D341Med (cell line): ENCODE results near the gene FAXDC2.
A peak's percentile ranks its signal among the peaks of the same experiment; 100 is the strongest.
"Not testable (repeated sequence)": the region's sequence is repeated elsewhere in the genome, so short reads cannot be mapped to it uniquely, and the experiment has no call there.

Experiments used
- DNase-seq: peaks from one replicate; pipeline ENCODE4 v3.0.0; 2012; ENCODE audit warnings: low spot score

The FAXDC2 gene

DNA sequence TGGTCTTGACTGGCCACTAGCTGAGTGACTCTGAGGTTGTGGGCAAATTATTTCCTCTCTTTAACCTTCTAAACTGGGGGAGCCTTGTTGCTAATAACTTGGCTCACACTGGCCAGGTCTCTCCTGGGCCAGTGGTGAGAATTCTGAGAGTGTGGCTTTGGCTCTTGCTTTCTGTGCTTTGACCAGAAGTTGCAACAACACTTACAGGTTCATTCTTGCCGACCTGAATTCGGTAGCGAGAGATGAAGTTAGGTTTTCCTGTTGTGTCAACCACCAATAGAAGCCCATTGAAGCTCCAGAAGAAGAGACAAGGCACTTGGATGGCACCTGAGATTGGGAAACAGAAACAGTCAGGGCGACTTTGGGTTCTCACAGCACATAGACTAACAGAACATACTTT lies 19.8 kb downstream of the FAXDC2 start:
- no peak for DNase-seq

DNA sequence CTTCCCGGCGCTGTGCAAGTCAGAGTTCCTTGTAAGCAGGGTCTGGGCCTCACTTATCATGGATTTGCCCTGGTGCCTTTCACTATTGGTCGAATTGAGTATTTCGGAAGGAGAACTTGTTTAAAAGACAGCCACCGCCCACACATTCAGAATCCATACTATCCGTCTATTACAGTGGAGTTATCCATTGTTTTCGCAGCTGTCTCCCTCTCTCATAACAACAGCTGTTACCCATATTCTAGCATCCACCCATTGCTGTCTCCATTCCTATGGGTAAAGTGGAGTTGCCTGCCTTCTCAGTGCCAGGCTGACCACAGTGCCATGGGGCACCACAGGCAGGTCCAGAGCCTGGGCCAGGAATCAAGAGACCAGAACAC lies 20.2 kb downstream of the FAXDC2 start:
- no peak for DNase-seq

DNA sequence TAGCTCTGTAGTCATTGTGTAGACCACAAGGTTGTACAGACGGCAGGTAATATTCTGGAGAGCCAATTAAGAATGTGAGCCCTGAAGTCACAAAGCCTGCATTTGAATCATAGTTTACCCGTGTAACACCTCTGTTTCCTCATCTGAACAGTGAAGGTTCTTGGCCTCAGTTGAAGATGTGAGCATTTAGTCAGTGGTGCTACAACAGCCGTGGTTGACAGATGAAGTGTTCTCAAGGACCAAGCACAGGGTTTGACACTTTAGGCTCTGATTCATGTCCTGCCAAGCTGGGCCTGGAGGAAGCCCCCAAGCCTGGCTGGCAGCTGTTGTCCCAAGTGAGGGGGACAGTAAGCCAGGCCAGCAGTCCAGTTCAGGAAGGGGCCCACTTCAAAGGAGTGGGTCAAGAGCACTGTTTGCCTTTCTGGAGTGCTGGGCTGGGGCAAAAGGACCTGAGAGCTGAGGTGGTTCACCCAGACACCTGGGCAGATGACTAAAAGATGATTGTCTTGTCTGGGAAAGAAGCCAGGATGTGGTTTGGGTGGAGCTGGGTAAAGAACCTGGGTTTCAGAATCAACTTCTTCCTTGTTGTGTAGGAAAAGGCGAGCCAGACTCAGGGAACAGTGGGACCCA lies 20.7 kb downstream of the FAXDC2 start:
- DNase-seq, result no peak

DNA sequence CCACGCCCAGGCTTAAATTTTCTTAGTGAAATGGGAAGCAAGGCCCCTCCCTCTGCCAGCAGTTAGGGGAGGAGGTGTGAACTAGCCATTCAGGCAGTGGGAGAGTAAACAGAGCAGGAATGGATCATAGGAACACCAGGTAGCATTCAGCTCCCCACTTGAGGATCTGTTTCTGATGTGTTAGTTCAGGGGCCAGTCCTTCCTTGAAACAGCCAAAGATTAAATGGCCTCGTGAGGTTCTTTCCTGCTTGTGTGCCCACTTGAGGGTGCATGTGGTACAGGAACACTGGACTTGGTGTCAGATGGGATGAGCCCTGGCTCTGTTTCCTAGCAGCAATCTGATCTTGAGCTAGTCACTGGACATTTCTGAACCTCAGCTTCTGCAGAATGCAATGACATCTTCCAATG lies 21.2 kb downstream of the FAXDC2 start:
- no peak for DNase-seq

DNA sequence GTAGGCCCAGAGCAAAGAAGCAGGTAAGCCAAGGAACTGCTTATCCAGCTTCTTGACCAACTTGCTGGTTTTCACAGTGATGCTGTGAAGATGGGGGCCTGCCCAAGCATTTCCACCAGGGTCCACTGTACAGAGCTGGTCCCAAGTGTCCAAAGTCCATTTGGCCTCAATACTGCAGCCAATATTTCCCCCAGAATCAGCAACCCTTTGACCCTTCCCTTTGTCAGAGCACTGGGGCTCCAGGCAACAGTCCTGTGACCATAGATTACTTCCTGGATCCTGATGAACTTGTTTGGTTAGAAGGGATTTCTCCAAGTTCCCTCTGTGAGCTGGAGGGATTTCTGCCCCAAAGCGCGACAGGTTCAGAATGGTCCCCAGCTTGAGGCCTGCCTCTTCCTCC lies 26.3 kb downstream of the FAXDC2 start:
- DNase-seq, result no peak

DNA sequence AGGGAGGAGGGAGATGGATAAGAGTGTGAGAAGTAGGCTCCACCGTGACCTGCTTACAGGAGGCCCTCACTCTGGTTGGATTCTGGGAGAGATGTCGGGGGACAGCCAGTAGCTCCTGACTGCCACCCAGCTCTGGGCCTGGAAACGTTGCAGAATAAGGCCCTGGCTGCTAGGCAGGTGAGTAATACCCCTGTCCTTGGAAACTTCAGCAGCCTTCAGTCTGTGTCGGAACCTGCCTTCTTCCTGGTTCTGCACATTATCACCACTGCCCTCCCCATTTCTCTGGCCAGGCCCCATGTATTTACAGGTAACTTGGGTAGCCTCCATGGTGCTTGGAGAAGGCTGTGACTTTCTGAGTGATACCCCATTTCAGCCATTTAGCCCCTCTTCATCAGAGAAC lies 26.8 kb downstream of the FAXDC2 start:
- no peak for DNase-seq

DNA sequence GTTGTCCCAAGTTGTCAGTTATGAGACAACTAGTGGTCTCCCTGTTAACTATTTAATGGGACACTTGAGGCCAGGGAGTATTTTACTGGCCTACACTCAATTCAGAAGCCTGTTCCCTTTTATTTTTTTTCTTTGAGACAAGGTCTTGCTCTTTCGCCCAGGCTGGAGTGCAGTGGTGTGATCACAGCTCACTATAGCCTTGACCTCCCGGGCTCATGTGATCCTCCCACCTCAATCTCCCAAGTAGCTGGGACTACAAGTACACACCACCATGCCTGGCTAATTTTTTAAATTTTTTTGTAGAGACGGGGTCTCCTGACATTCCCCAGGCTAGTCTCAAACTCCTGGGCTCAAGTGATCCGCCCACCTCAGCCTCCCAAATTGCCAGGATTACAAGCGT lies 27.5 kb downstream of the FAXDC2 start:
- DNase-seq, result not testable (repeated sequence)

DNA sequence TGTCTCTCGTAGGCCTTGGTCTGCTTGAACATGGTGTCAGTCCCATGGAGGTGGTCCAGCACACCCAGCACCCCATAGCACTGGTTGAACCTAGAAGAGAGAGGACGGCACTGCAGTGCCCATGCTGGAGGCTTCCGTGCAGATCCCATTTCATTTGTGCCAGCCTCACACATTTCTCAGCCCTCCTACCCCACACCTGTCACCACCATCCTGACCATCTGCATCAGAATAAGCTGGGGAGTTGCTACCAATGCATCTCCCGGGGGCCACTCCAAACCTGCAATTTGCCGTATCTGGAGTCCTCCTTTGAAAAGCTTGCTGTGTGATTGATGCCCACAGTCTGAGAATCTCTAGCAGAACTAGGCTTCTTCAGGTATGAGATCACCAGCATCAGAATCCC lies 30.0 kb downstream of the FAXDC2 start:
- no peak for DNase-seq

DNA sequence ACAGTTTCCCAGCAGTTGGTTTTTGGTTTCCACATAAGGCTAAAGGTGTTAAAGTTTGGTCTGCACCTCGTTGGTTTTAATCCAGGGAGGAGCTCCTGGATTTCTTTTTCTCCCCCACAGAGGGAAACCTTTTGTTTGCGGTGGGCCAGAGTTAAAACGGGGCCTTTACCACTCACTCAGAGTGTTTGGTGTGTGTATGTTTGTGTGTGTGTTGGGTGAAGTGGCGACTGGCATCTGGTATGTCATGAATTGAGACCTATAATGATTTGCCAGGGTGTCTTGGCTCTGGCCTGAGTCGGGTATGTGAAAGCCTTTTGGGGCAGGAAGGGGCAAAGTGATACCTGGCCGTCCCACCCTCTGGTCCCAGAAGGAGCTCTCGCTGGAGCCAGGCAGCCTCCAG lies 30.9 kb downstream of the FAXDC2 start:
- DNase-seq, result no peak

DNA sequence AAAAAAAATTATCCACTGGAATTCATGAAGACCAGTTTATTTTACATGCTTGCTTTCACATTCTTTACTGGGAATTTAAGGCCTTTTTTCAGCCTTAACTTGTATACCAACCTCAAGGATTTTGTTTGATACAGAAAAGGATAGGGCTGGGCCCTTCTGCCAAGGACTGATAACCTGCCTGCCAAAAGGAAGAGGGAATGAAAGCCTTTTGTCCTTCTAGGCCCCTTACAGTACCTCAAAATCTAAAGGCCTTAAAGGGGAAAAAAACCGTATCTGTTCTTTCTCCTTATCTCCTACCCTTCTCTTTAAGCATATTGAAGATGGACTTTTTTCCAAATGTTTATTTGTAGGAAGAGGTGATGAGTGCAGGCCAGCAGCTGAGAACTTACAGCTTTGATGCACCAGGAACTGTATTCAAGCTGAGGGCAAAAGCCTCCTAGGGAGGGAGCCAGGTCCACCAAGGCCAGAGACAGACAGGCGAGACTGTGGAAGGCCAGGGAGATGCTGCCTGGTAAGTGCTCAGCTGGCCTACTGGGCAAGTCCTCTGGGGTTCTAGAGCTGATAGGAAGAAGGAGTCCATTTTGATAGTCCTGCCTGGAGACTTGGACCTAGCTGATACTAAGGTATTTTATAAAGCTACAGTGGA lies 31.8 kb downstream of the FAXDC2 start:
- DNase-seq, result no peak

DNA sequence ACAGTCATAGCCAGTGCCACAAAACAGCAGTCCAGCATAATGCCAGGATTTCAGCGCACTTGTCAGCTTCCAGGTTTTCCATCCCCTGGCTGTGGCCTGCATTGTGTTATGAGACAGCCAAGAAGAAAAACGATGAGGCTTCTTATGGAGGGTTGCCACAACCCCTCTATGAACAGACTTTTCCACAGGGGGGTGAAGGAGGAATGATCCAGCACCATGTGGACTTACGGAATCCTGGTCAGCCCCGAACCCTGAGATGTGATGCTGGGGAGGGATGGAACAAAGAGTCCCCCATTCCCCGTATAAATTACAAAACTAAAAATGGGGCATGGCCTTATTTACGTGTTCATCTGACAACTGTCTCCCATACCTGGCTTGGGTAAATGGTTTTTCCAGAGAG lies 32.6 kb downstream of the FAXDC2 start:
- no peak for DNase-seq

DNA sequence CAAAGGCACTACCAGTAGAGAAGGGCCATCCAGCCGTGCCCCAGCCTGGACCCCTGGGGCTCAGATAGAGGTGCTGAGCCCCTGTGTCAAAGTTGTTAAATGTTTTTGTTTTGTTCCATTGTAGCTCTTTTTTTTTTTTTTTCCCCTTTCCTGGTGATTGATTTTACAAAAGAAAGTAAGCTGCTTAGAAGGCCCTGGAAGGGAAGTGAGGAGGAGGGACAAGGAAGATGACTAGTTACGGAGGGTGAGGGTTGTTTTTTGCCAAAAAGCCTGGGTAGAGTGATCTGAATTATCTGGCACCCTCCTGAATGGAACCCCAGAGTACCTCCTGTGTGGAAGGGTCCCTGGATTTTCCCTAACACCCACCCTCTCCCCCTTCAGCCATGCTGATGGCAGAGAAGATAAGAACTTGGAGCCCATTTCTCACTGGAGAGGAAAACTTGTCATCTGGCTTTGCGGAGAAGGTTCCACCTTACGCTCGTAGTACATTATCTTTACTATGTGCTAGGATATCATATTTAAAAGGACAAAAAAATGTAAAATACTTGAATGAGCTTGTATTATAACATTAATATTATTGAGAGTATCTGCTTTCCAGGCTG lies 33.4 kb downstream of the FAXDC2 start:
- DNase-seq, result no peak

DNA sequence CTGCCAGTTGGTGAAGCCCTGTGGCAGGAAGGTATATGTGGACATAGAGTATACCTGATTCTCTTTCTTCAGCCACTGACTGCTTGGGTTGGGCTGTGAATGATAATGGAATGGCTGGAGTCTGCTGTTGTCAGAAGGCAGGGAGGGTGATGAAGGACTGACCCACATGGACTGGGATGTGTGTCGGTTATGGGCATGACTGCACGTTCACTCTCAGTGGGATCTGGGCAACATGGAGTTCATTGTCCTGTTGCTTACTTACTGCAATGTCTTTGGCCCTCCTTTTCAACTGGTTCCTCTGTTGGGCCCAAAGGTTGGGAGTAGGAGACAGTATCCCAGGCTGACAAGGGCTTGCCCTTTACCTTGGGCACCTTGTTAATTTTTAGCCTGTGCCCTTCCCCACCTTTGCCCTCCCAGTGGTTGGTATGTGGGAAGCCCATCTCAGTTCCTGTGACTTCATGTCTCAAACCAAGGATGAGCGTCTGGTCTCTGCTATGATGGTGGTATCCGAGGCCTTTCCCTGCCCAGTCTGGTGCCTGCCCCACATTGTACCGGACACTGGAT lies 34.6 kb downstream of the FAXDC2 start:
- DNase-seq, result no peak

DNA sequence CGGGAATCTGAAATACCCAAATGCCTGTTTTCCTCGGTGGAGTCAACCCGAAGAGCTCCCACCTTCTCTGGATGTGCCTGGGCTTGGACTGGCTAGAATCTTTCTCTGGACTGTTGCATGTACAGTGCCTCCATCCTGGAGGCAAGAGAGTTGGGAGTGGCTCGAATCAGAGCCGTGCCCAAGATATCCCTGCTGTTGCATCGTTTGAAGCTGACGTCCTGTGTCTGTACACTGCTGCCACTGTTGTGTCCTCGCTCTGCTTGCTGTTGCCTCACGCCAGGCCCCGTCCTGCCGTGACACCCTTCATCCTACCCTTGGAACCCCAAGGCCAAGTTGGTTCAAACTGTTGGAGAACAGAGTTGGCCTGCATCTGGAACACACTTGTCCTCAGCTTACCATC lies 35.4 kb downstream of the FAXDC2 start:
- no peak for DNase-seq

DNA sequence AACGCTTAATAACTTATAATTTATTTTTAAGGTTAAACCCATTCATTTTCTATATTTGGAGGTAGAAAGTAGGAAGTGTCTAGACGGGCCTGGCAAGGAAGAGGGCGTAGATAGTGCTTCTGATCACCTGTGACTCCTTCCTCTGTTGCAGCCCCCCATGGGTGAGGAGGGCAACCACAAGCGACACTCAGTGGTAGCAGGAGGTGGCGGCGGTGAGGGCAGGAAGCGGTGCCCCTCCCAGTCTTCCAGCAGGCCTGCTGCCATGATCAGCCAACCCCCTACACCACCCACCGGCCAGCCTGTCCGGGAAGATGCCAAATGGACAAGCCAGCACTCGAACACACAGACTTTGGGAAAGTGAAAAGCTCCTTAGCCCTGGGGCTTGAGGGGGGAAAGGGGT lies 36.7 kb downstream of the FAXDC2 start:
- DNase-seq, result no peak

DNA sequence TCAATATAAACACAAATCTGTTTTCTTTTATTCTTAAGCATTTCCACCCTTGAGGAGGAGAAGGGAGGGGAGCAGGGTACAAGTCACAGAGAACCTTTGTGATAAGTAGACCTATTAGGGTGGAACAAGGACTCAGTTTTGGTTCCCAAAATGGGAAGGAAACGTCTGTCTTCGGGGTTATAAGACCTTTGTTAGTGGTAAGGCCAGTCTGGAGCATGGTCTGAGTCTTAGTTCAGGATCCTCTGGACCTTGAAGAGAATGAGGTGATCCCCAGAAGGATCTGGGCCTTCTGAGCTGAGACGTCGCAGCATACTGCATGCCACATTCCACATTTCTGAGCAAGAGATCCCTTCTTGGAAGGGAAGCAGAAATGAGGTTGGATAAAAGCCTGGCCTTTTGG lies 37.2 kb downstream of the FAXDC2 start:
- DNase-seq, result no peak

DNA sequence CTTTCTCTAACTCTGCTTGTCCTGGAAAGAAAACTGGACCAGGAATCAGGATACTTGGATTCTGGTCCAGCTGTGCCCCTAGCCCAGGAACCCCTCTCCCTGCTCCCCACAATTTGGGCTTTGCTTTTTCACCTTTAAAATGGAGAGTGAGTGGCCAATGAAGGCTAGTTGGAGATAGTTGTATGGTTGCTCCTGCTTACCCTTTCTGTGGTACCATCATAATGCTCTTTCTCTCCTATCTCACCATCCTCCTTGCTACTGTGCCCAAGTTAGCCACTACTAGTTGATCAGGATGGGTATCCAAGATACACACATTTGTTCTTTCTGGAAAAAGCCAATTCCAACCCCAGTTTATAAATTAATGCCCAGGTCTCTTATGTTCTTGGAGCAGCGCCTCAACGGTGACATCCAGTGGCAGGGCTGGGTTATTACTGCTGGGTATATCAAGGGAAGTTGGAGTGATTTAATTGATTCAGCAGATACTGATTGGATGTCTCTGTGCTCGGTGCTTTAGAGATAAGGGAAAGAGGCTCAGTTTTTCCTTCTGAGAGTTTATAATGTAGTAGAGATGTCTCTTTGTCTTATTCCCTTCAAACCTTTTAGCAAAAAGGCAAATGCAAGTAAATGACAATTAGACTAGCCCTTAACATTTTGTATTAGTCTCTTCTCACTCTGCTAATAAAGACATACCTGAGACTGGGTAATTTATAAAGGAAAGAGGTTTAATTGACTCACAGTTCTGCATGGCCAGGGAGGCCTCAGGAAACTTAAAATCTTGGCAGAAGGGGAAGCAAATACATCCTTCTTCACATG lies 38.5 kb downstream of the FAXDC2 start:
- peak; percentile 82 for DNase-seq

DNA sequence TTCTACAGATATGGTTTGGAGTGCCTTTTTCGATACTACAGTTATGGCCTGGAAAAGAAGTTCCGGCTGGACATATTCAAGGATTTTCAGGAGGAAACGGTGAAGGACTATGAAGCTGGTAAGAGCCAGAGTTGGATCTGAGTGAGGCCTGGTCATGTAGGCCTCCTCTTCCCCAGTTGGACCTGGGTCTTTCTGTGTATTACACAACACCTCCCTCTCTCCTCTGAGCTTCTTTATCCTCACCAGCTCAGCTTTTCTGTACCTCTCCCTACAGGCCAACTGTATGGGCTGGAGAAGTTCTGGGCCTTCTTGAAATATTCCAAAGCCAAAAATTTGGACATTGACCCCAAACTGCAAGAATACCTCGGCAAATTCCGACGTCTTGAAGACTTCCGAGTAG lies 39.2 kb downstream of the FAXDC2 start:
- no peak for DNase-seq

DNA sequence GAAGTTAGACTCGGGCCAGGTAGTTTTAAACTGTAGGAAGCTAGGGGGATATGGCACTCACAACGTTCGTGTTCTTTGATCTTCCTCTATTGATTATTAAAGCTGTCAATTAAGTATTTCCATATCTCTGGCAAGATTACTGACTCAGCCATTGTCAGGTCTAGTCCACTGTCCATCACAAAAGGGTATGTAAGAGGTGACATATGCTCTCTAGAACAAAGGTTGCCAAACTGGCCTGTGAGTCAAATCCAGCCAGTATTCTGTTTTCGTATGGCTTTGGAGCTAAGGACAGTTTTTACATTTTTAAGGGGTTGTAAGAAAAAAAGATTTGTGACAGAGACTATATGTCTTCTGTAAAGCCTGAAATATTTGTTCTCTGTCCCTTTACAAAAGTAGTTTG lies 44.2 kb downstream of the FAXDC2 start:
- DNase-seq, result no peak

DNA sequence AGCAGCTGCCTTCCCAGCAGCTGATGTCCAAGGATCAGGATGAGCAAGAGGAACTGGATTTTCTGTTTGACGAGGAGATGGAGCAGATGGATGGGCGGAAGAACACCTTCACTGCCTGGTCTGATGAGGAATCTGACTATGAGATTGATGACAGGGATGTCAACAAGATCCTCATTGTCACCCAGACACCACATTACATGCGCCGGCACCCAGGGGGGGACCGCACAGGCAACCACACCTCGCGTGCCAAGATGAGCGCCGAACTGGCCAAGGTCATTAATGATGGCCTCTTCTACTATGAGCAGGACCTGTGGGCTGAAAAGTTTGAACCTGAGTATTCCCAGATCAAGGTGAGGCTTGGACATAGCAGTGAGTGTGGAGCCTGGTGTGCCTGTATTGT lies 48.4 kb downstream of the FAXDC2 start:
- DNase-seq, result no peak

DNA sequence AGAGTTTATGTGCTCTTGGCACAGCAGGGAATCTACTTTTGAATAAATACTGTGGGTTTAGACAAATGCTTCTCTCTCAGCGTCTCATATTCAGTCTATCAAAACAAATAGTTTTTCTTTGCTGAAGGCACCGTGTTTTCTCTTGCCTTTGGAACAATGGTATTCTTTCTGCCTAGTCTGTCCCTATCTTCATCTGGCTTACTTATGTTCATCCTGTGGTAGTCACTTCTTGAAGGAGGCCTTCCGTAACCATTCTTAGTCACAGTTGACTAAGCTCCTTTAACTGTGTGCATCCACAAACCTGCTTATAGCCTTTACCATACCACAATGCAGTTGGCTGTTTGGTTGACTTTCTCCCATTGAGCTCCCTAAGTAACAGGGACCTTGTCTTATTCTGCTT lies 49.3 kb downstream of the FAXDC2 start:
- DNase-seq, result no peak

DNA sequence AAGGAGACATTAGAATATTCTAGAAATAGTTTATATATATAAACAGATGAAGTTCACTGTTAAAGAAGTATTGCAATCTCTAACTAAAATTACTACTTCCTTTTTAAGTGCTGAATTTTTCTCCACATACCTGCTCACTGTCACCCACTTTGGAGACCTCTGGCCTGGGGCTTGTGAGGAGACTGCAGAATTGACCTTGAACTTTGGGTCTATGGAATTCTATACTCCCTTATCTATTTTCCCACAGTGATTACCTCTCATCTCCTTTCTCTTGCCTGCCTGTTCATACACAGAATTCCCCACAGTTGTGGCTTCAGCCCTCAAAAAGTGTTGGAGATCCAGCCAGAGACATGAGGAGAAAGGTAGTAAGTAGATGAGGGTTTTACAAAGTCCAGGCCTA lies 49.8 kb downstream of the FAXDC2 start:
- DNase-seq, result no peak

DNA sequence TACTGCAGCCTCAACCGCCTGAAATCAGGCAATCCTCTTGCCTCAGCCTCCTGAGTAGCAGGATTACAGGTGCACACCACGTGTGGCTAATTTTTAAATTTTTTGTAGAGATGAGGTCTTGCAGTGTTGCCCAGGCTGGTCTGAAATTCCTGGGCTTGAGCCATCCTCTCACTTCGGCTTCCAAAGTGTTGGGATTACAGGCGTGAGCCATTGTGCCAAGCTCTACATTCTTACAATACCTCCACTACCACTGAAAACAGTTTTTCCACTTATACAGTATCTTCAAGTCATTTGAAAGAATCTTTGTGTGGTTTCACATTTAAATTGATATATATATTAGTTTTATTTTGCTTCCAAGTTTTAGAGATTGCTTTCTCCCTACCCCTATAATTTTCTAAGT lies 52.6 kb downstream of the FAXDC2 start:
- no peak for DNase-seq
